Activated CD4-positive, alpha-beta memory T cell treated with anti-CD3 and anti-CD28 coated beads, Interleukin-2, amount 10 ng/mL, durations not matched to agents 7 days and 5 days (primary cell): ENCODE data around the gene CRABP1. TPM values are rescaled to one million over a fixed set of nuclear protein-coding genes. Genes with fewer than 3 reads are reported as not detected.

Source experiments
- CTCF ChIA-PET: fragments of 350-600 bp; sonication (Branson Sonifier 250); formaldehyde crosslinking; loops from one replicate; lab custom pipeline; 2021; ENCODE audit warnings: antibody characterized with exemption, inconsistent platforms; lab: Charles Lee
- POLR2A ChIA-PET: fragments of 350-600 bp; sonication (Branson Sonifier 250); formaldehyde crosslinking; loops from one replicate; lab custom pipeline; 2021; ENCODE audit warnings: antibody characterized with exemption; lab: Charles Lee
- DNase-seq: peaks from one replicate; pipeline ENCODE4 v3.0.0-alpha.2; 2020
- H3K27ac Mint-ChIP-seq: one replicate; pipeline ENCODE4 v1.8.0; 2021; ENCODE audit warnings: mild to moderate bottlenecking, mixed read lengths
- H3K27me3 Mint-ChIP-seq: one replicate; pipeline ENCODE4 v1.8.0; 2021; ENCODE audit warnings: mixed read lengths
- H3K36me3 Mint-ChIP-seq: one replicate; pipeline ENCODE4 v1.8.0; 2021; ENCODE audit warnings: low read depth, mixed read lengths
- H3K4me1 Mint-ChIP-seq: one replicate; pipeline ENCODE4 v1.8.0; 2021; ENCODE audit warnings: mixed read lengths
- H3K4me3 Mint-ChIP-seq: one replicate; pipeline ENCODE4 v1.8.0; 2021; ENCODE audit warnings: mild to moderate bottlenecking, mixed read lengths
- H3K9me3 Mint-ChIP-seq: one replicate; pipeline ENCODE4 v1.8.0; 2021; ENCODE audit warnings: mixed read lengths
- total RNA-seq, 2 experiments: library from RNA; stranded (reverse); gene quantifications; one replicate each; pipeline ENCODE4 v1.2.3, GENCODE V29; 2021

The CRABP1 gene
- total RNA-seq, 2 experiments from 2014 or later, result not detected

- POLR2A ChIA-PET, result interaction anchor here (1.4 kb wide), 1 partner anchor 9 kb away, joined by 7 read pairs; the partner anchor contains the start of gene SKIC8
- peaks cover 5% of the 10 kb centered on the region for H3K27me3 Mint-ChIP-seq
- H3K27ac Mint-ChIP-seq, result no peak overlapping the region
These were observed 31.6 kb upstream of the CRABP1 start for GRCh38 chr15:78308422-78309032.

GRCh38 chr15:78311292-78311691 is 28.9 kb upstream of the CRABP1 start:
- ChIA-PET POLR2A (interaction anchor here (1.0 to 2.2 kb wide), 2 partner anchors 12 to 229 kb away, joined by 3 to 8 read pairs; partner anchors contain the start of genes PSMA4 and SKIC8), CTCF (interaction anchor here (0.6 to 1.3 kb wide), 2 partner anchors 71 to 111 kb away, joined by 4 read pairs; no protein-coding TSS in a partner anchor)
- Mint-ChIP-seq H3K27me3 (peaks cover 2% of the 10 kb centered on the region), H3K27ac (no peak overlapping the region), H3K4me3 (no peak overlapping the region), H3K4me1 (peaks cover under 1% of the 10 kb centered on the region), H3K9me3 (no peaks in the 10 kb centered on the region), H3K36me3 (no peaks in the 10 kb centered on the region)
- no peak for DNase-seq

More at GRCh38 chr15:78308422-78309032, 31.6 kb upstream of the CRABP1 start:
- Mint-ChIP-seq H3K4me3 (no peak overlapping the region), H3K4me1 (peaks cover 3% of the 10 kb centered on the region), H3K36me3 (no peaks in the 10 kb centered on the region), H3K9me3 (no peaks in the 10 kb centered on the region)
- peak; percentile 66 for DNase-seq
- CTCF ChIA-PET, result interaction anchor here (0.7 to 1.8 kb wide), 7 partner anchors 9 to 442 kb away, joined by 3 to 7 read pairs (median 3); partner anchors contain the start of gene SKIC8

- POLR2A ChIA-PET, result interaction anchor here (0.6 to 2.2 kb wide), 2 partner anchors 13 to 1649 kb away, joined by 3 to 8 read pairs; partner anchors contain the start of gene SKIC8
These were observed 27.6 kb upstream of the CRABP1 start for GRCh38 chr15:78312536-78312935.

GRCh38 chr15:78312957-78313356 is 27.2 kb upstream of the CRABP1 start:
- no peak overlapping the region for H3K4me3 Mint-ChIP-seq
- CTCF ChIA-PET, result interaction anchor here (0.6 kb wide), 1 partner anchor 80 kb away, joined by 3 read pairs; no protein-coding TSS in a partner anchor
- H3K27ac Mint-ChIP-seq, result no peak overlapping the region
- H3K4me1 Mint-ChIP-seq, result no peaks in the 10 kb centered on the region
- no peaks in the 10 kb centered on the region for H3K9me3 Mint-ChIP-seq
- no peaks in the 10 kb centered on the region for H3K36me3 Mint-ChIP-seq
- DNase-seq, result no peak
- POLR2A ChIA-PET, result interaction anchor here (0.6 kb wide), 1 partner anchor 1650 kb away, joined by 3 read pairs; no protein-coding TSS in a partner anchor
- peaks cover 2% of the 10 kb centered on the region for H3K27me3 Mint-ChIP-seq

More at GRCh38 chr15:78312536-78312935, 27.6 kb upstream of the CRABP1 start:
- Mint-ChIP-seq H3K9me3 (no peaks in the 10 kb centered on the region), H3K27me3 (peaks cover 2% of the 10 kb centered on the region), H3K4me1 (no peaks in the 10 kb centered on the region), H3K27ac (no peak overlapping the region), H3K4me3 (no peak overlapping the region), H3K36me3 (no peaks in the 10 kb centered on the region)
- DNase-seq, result no peak
- CTCF ChIA-PET, result interaction anchor here (0.6 kb wide), 1 partner anchor 79 kb away, joined by 3 read pairs; no protein-coding TSS in a partner anchor

GRCh38 chr15:78313383-78313782 is 26.8 kb upstream of the CRABP1 start:
- Mint-ChIP-seq H3K27me3 (peaks cover 2% of the 10 kb centered on the region), H3K36me3 (no peaks in the 10 kb centered on the region), H3K4me1 (no peaks in the 10 kb centered on the region), H3K27ac (no peak overlapping the region), H3K9me3 (no peaks in the 10 kb centered on the region), H3K4me3 (no peak overlapping the region)
- DNase-seq, result no peak
- ChIA-PET POLR2A (no interaction called here), CTCF (no interaction called here)

GRCh38 chr15:78314181-78314581 is 26.0 kb upstream of the CRABP1 start:
- Mint-ChIP-seq H3K4me1 (no peaks in the 10 kb centered on the region), H3K4me3 (no peak overlapping the region)
- POLR2A ChIA-PET, result no interaction called here

DNA sequence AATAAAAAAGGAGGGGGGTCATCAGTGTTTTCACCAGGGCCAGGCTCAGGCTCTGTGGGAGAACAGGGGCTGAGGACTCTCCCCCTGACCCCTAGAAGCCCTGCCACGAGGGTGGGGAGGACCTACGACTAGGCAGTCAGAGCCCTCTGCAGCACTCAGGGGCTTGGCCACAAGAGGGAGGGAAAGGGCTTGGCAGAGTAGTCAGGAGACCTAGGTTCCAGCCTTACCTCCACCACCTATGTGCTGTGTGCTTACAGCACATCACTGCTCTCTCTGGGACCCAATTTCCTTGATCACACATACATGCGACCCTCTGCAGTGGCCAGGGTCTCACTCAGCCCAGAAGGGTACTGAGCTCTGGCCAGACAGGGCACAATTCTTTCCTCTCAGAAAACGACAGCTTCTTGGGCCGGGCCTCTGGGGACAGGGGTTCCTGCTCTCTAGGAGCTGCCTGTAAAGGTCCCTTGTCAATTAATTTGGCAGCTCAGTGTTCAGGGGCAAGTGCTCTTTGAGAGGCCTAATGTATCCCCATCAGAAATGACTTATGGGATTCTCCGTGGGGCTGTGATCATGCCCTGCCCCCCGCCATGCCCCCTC is 24.4 kb upstream of the CRABP1 start:
- H3K27me3 Mint-ChIP-seq, result no peaks in the 10 kb centered on the region
- H3K4me1 Mint-ChIP-seq, result no peaks in the 10 kb centered on the region
- ChIA-PET POLR2A (interaction anchor here (1.0 kb wide), 1 partner anchor 16 kb away, joined by 3 read pairs; the partner anchor contains the start of gene SKIC8), CTCF (no interaction called here)
- no peak overlapping the region for H3K4me3 Mint-ChIP-seq
- H3K9me3 Mint-ChIP-seq, result no peaks in the 10 kb centered on the region
- H3K36me3 Mint-ChIP-seq, result no peaks in the 10 kb centered on the region
- H3K27ac Mint-ChIP-seq, result no peak overlapping the region
- DNase-seq, result no peak

More at GRCh38 chr15:78314181-78314581, 26.0 kb upstream of the CRABP1 start:
- Mint-ChIP-seq H3K27ac (no peak overlapping the region), H3K9me3 (no peaks in the 10 kb centered on the region), H3K36me3 (no peaks in the 10 kb centered on the region), H3K27me3 (peaks cover 2% of the 10 kb centered on the region)
- CTCF ChIA-PET, result no interaction called here
- DNase-seq, result no peak

GRCh38 chr15:78316283-78317083 is 23.7 kb upstream of the CRABP1 start:
- Mint-ChIP-seq H3K4me1 (no peaks in the 10 kb centered on the region), H3K27me3 (no peaks in the 10 kb centered on the region), H3K4me3 (no peak overlapping the region), H3K9me3 (no peaks in the 10 kb centered on the region), H3K27ac (no peak overlapping the region), H3K36me3 (no peaks in the 10 kb centered on the region)
- ChIA-PET POLR2A (interaction anchor here (1.0 to 1.5 kb wide), 2 partner anchors 17 kb away, joined by 3 to 4 read pairs; partner anchors contain the start of gene SKIC8), CTCF (no interaction called here)
- DNase-seq, result no peak

- ChIA-PET POLR2A (interaction anchor here (1.5 kb wide), 1 partner anchor 17 kb away, joined by 4 read pairs; the partner anchor contains the start of gene SKIC8), CTCF (interaction anchor here (0.9 kb wide), 1 partner anchor 9 kb away, joined by 3 read pairs; no protein-coding TSS in a partner anchor)
- no peaks in the 10 kb centered on the region for H3K4me1 Mint-ChIP-seq
- no peak overlapping the region for H3K27ac Mint-ChIP-seq
- no peak for DNase-seq
- no peak overlapping the region for H3K4me3 Mint-ChIP-seq
- H3K36me3 Mint-ChIP-seq, result no peaks in the 10 kb centered on the region
- no peaks in the 10 kb centered on the region for H3K27me3 Mint-ChIP-seq
- no peaks in the 10 kb centered on the region for H3K9me3 Mint-ChIP-seq
These were observed 22.9 kb upstream of the CRABP1 start for GRCh38 chr15:78317145-78317836.

DNA sequence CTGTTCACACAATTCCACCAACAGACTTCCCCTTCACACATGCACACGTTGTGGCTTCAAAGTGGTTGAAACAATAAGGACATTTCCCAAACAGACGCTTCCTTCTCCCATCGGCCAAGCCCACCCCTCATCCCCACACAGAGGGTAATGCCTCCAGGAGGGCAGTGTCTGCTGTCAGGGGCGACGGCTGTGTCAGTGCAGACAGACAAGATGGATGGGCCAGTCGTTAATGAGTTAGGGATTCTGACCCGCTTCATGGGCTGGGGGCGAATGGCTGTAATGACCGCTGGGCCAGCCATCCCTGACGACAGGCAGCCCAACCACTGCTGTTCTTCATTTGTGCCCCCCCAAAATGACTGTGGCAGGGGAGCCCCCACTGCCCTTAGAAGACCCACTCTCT is 20.6 kb upstream of the CRABP1 start:
- Mint-ChIP-seq H3K9me3 (no peaks in the 10 kb centered on the region), H3K4me3 (no peak overlapping the region), H3K4me1 (no peaks in the 10 kb centered on the region), H3K27me3 (no peaks in the 10 kb centered on the region), H3K36me3 (no peaks in the 10 kb centered on the region), H3K27ac (no peak overlapping the region)
- ChIA-PET CTCF (no interaction called here), POLR2A (no interaction called here)
- DNase-seq, result no peak

- CTCF ChIA-PET, result no interaction called here
These were observed 20.0 kb upstream of the CRABP1 start for GRCh38 chr15:78320183-78320582.

DNA sequence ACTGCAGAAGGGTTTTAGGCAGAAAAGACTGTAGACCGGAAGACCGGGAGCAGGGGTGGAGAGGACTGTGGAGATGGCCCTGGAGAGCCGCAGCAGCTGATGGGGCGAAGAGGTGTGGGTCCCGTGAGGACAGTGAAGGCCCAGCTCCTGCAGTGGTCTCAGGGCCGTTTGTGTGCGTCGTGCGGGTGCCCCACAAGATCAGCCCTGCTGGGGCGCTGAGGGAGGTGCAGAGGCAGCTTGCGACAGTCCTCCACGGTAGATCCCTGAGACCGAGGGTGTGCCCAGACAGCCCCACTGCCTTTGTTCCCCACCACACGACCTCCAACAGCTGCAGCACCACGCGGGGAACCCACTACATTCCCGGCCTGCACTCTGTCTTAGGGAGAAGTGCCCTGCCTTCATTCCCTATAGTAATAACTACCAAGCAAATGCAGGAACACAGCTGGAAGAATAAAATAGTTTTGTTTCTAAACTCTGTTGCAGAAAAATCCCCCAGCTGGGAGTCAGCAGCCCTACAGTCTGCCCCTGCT is 19.0 kb upstream of the CRABP1 start:
- H3K9me3 Mint-ChIP-seq, result no peaks in the 10 kb centered on the region
- H3K27ac Mint-ChIP-seq, result no peak overlapping the region
- no peak overlapping the region for H3K4me3 Mint-ChIP-seq
- DNase-seq, result no peak
- ChIA-PET CTCF (no interaction called here), POLR2A (no interaction called here)
- no peaks in the 10 kb centered on the region for H3K27me3 Mint-ChIP-seq
- H3K4me1 Mint-ChIP-seq, result no peaks in the 10 kb centered on the region
- H3K36me3 Mint-ChIP-seq, result no peaks in the 10 kb centered on the region

More at GRCh38 chr15:78320183-78320582, 20.0 kb upstream of the CRABP1 start:
- no peak for DNase-seq
- Mint-ChIP-seq H3K36me3 (no peaks in the 10 kb centered on the region), H3K9me3 (no peaks in the 10 kb centered on the region), H3K27ac (no peak overlapping the region), H3K4me1 (no peaks in the 10 kb centered on the region), H3K27me3 (no peaks in the 10 kb centered on the region), H3K4me3 (no peak overlapping the region)
- POLR2A ChIA-PET, result no interaction called here
